Right atrium auricular region (tissue), 2 donors: ENCODE measurements around the gene ANAPC5. TPM values are rescaled to one million over a fixed set of nuclear protein-coding genes. Genes with fewer than 3 reads are reported as not detected.
A peak's percentile ranks its signal among the peaks of the same experiment; 100 is the strongest.

Experiments used
- DNase-seq: peaks from one replicate; pipeline ENCODE4 v3.0.0-alpha.2; 2019; ENCODE audit warnings: low spot score
- H3K27ac ChIP-seq, 2 donors: fragments of 200-600 bp; sonication (generic); 1 replicate in 1 of 2; 2 replicates in 1 of 2; pipeline ENCODE4 v1.5.1; 2016 to 2019
- H3K27me3 ChIP-seq, 2 donors: fragments of 200-600 bp; sonication (generic); one replicate each; pipeline versions ENCODE4 v1.5.1 to v1.6.0; 2017 to 2019
- H3K36me3 ChIP-seq: fragments of 200-600 bp; sonication (generic); one replicate; pipeline ENCODE4 v1.5.1; 2016
- H3K4me1 ChIP-seq, 2 donors: fragments of 200-600 bp; sonication (generic); one replicate each; pipeline versions ENCODE4 v1.5.1 to v1.6.0; 2017 to 2019
- H3K4me3 ChIP-seq, 2 donors: fragments of 200-600 bp; sonication (generic); 1 replicate in 1 of 2; 2 replicates in 1 of 2; pipeline ENCODE4 v1.5.1; 2017 to 2019; ENCODE audit warnings: mild to moderate bottlenecking in 1 of 2, moderate library complexity in 1 of 2
- H3K9me3 ChIP-seq, 2 donors: fragments of 200-600 bp; sonication (generic); one replicate each; pipeline ENCODE4 v1.5.1; 2019
- total RNA-seq, 2 donors: library from RNA; depleted of rRNA; stranded (reverse); fragments of >200 nt; gene quantifications; one replicate each; pipeline ENCODE4 v1.1.0, GENCODE V29; 2016
- TF ChIP-seq, protein P1 (sequence below), 2 donors: fragments of 200-600 bp; sonication (generic); IDR thresholded peaks; one replicate each; pipeline ENCODE4 v1.5.1; 2019; ENCODE audit warnings: antibody characterized with exemption in 2 of 2

The ANAPC5 gene
- total RNA-seq, 2 donors from 2014 or later, result 54.6 to 63.1 TPM

DNA sequence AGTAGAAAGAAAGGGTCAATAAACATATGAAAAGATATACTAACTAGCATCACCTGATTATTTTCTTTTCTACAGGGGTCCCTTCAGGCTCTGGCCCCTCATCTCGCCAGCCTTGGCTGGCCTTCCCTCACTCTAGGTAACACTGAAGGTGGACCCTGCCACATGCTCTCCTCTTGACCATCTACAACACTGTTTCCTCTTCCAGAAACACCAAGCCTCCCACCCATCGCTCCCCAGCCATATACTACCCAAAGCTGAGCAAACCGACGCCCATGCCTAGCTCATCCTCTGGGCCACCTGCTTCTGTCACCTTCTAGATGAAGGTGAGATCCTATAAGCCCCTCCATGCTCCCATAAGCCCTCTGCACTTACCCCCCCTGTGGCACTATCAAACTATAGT, 14.8 kb downstream of the ANAPC5 start:
- Histone ChIP-seq H3K36me3 (peaks cover 55% of the 10 kb centered on the region), H3K27me3 (no peaks in the 10 kb centered on the region)
- DNase-seq, result no peak

DNA sequence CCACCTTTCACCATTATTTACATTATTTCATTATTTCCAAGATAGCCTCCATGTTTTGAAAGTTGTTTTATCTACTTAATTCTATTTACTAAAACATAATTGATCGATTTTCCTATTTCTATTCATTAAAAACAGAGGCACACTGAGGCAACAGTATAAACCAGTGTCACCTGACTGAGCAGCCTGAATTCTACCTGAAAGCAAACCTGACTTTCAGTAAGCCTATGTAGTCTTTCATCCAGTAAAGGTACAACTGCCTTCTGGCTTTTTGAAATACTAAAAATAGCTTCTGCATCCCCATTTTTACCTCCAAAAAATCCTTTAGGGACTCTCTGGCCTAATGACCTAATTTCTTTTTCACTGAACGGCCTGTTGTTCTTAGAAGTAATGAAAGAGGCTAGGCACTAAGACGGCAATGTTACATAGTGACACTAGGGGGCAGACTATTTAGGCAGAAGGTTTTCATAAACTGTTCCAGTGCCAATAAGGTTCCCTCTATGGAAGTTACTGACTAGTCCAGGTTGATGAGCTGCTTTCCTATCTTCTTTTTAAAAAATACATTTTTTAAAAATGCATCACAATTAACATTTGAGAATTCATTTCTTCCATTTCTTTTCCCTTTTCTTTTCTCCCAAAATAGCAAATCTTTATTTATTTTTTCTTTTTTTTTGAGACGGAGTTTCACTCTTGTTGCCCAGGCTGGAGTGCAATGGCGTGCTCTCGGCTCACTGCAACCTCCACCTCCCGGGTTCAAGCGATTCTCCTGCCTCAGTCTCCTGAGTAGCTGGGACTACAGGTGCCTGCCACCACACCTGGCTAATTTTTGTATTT, 17.5 kb downstream of the ANAPC5 start:
- DNase-seq, result no peak
- TF ChIP-seq, protein P1, sequence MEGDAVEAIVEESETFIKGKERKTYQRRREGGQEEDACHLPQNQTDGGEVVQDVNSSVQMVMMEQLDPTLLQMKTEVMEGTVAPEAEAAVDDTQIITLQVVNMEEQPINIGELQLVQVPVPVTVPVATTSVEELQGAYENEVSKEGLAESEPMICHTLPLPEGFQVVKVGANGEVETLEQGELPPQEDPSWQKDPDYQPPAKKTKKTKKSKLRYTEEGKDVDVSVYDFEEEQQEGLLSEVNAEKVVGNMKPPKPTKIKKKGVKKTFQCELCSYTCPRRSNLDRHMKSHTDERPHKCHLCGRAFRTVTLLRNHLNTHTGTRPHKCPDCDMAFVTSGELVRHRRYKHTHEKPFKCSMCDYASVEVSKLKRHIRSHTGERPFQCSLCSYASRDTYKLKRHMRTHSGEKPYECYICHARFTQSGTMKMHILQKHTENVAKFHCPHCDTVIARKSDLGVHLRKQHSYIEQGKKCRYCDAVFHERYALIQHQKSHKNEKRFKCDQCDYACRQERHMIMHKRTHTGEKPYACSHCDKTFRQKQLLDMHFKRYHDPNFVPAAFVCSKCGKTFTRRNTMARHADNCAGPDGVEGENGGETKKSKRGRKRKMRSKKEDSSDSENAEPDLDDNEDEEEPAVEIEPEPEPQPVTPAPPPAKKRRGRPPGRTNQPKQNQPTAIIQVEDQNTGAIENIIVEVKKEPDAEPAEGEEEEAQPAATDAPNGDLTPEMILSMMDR (IDR thresholded peaks at IDR 0.05), result peak; percentile 80 to 87
- H3K4me3 ChIP-seq, result no peak overlapping the region
- peaks cover 64% of the 10 kb centered on the region for H3K36me3 ChIP-seq
- H3K9me3 ChIP-seq, result no peaks in the 10 kb centered on the region
- no peaks in the 10 kb centered on the region for H3K27me3 ChIP-seq
- no peaks in the 10 kb centered on the region for H3K4me1 ChIP-seq
- no peak overlapping the region for H3K27ac ChIP-seq

More for the DNA sequence above, 14.8 kb downstream of the ANAPC5 start:
- no peak overlapping the region for H3K4me3 ChIP-seq
- TF ChIP-seq, protein P1 (IDR thresholded peaks at IDR 0.05), result no peak
- H3K27ac ChIP-seq, result no peak overlapping the region
- no peaks in the 10 kb centered on the region for H3K9me3 ChIP-seq
- no peaks in the 10 kb centered on the region for H3K4me1 ChIP-seq

DNA sequence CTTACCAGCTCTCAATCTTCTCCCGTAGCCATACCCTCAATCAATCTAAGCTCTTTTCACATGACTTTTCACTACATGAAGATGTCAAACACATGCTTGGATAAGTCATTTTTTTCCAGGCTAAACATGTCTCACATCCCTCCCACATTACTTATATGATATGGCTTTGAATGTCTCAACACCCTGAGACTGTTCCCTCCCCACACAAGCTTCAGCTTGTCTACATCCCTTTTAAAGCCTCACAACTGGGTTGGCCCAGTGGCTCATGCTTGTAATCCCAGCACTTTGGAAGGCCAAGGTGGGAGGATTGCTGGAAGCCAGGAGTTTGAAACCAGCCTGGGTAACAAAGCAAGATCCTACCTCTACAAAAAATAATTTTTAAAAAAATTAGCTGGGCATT, 18.5 kb downstream of the ANAPC5 start:
- Histone ChIP-seq H3K9me3 (no peaks in the 10 kb centered on the region), H3K36me3 (peaks cover 74% of the 10 kb centered on the region)
- DNase-seq, result no peak

DNA sequence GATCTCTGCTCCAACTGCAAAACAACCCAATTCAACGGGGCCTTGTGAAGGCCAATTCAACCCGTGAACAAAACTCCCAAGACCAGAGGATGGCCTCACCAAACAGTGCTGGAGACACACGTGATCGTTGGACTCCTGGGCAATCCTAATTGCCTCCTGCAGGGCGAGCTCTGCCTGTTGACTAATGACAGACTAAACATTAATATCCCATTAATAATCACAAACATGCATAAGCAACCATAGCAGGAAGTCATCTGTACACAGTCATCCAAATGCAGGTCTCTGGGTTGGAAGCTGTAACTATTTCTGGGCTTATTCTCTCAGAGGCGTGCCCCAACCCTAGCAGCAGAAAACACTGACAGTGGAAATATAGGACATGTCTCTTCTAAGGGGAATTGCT, 21.0 kb downstream of the ANAPC5 start:
- Histone ChIP-seq H3K4me1 (no peaks in the 10 kb centered on the region), H3K36me3 (peaks cover 90% of the 10 kb centered on the region), H3K27ac (no peak overlapping the region), H3K27me3 (no peaks in the 10 kb centered on the region), H3K4me3 (no peak overlapping the region), H3K9me3 (no peaks in the 10 kb centered on the region)
- TF ChIP-seq, protein P1 (IDR thresholded peaks at IDR 0.05), result no peak
- no peak for DNase-seq

More for the DNA sequence above, 18.5 kb downstream of the ANAPC5 start:
- Histone ChIP-seq H3K27ac (no peak overlapping the region), H3K27me3 (no peaks in the 10 kb centered on the region), H3K4me3 (no peak overlapping the region), H3K4me1 (no peaks in the 10 kb centered on the region)
- TF ChIP-seq, protein P1 (IDR thresholded peaks at IDR 0.05), result no peak

DNA sequence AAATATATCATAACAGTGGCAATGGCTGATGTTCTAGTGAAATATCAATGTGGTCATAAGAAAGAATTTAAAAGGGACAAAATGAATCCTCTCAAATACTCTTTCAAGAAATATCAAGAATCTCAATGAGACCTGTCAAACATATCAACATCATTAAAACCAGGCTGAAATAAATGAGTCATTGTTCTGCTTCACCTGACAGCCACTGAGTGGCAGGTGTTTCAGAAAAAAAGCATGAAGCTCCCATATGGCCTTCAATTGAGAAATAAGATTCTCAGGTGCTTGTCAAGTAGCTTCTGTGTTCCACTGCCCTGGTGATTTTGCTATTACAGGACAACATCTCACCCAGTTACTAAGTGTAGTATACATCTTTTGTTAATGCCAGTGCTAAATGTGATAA, 21.5 kb downstream of the ANAPC5 start:
- DNase-seq, result no peak
- no peaks in the 10 kb centered on the region for H3K27me3 ChIP-seq

More for the DNA sequence above, 21.5 kb downstream of the ANAPC5 start:
- Histone ChIP-seq H3K9me3 (no peaks in the 10 kb centered on the region), H3K27ac (no peak overlapping the region), H3K4me1 (no peaks in the 10 kb centered on the region), H3K4me3 (no peak overlapping the region), H3K36me3 (peaks cover 85% of the 10 kb centered on the region)
- TF ChIP-seq, protein P1 (IDR thresholded peaks at IDR 0.05), result no peak
